T-helper 17 cell (primary cell): ENCODE results near the gene CMTM1. TPM values are rescaled to one million over a fixed set of nuclear protein-coding genes. Genes with fewer than 3 reads are reported as not detected.

Source experiments
- ATAC-seq: fragments of 150-1000 bp; cut with Tn5 transposase; 2 replicates; pipeline ENCODE4 v1.10.0; 2021; ENCODE audit warnings: mild to moderate bottlenecking, moderate library complexity
- DNase-seq, 3 donors: peaks; one replicate each; pipeline versions ENCODE4 v3.0.0 to v3.0.0-alpha.2; 2020 to 2021
- H3K9me3 ChIP-seq: one replicate; pipeline ENCODE4 v1.7.0; 2013; ENCODE audit warnings: low read length, mild to moderate bottlenecking; ENCODE audit not compliant: control insufficient read depth, poor library complexity, severe bottlenecking
- H3K27ac Mint-ChIP-seq: one replicate; pipeline ENCODE4 v1.8.0; 2022; ENCODE audit warnings: mild to moderate bottlenecking, moderate library complexity, mixed read lengths
- H3K27me3 Mint-ChIP-seq: one replicate; pipeline ENCODE4 v1.8.0; 2022; ENCODE audit warnings: mixed read lengths
- H3K36me3 Mint-ChIP-seq: one replicate; pipeline ENCODE4 v1.8.0; 2022; ENCODE audit warnings: low read depth, mixed read lengths
- H3K4me1 Mint-ChIP-seq: one replicate; pipeline ENCODE4 v1.8.0; 2022; ENCODE audit warnings: mild to moderate bottlenecking, mixed read lengths
- H3K4me3 Mint-ChIP-seq: one replicate; pipeline ENCODE4 v1.8.0; 2022; ENCODE audit warnings: mild to moderate bottlenecking, moderate library complexity, mixed read lengths
- total RNA-seq, 4 donors: library from RNA in 2 of 4; stranded (reverse) in 2 of 4; gene quantifications; one replicate each; pipeline ENCODE4 v1.2.3 and lab custom pipeline; 2022 to 2026

Gene CMTM1
- total RNA-seq (1 to 10 TPM; 3.3 to 3.6 TPM), total RNA-seq (lab: John Stamatoyannopoulos, UW) (0.38 to 4.6 reads per million in 2 donors)

DNA sequence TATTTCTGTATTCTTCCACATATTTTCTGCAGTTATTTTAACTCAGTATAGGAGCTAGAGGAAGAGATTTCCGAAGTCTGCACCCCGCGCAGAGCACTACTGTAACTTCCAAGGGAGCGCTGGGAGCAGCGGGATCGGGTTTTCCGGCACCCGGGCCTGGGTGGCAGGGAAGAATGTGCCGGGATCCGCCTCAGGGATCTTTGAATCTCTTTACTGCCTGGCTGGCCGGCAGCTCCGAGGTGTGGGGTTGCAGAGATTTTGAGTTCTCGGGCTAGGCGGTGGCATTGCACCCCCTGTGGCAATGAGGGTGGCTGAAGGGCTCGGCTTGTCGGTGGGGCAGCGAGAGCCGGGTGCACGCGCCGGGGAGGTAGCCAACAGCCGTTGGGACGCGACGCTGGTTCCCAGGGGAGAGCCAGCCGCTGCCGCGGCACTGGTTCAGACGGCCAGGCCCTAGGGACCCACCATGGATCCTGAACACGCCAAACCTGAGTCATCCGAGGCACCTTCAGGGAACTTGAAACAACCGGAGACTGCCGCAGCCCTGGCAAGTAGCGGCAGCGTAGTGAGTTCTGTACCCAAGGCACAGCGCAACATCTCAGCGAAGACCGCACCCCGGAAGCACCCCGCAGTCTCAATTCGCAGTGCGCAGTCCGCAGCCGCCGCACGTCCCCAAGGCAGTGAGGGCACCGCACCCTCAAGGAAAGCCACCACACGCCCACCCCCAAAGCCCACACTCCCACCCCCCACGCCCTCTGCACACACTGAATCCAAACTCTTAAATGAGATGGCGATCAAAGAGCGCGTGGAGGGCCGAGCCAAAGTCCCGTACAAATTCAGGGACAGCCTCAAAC lies at the start of gene CMTM1:
Gene CMTM1, plus strand, starts transcription at position 389 of the 851 bp plus-strand sequence. Its CDS starts 75 bp downstream, at position 464.
- DNase-seq (no peak), ATAC-seq (no peak)
- Mint-ChIP-seq H3K36me3 (peaks cover 4% of the 10 kb centered on the region), H3K4me3 (no peak within 1 kb of the TSS), H3K4me1 (peaks cover 28% of the 10 kb centered on the region), H3K27ac (peak within 1 kb of the TSS; percentile 95), H3K27me3 (no peaks in the 10 kb centered on the region)
- no peaks in the 10 kb centered on the region for H3K9me3 ChIP-seq

DNA sequence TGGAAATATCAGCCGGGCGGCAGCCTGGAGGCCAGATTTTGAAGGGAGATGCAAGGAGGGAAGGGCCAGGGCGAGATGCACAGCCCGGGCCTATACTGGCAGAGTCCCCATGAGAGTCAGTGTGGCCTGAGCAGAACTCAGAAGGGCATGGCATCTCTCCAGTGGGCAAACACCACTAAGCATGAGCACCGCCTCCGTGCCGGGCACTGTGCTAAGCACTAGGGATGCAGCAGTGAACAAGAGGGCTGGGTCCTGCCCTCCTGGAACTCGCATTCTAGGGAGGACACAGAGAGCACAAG lies 49.8 kb upstream of the CMTM1 start:
- peaks cover 55% of the 10 kb centered on the region for H3K4me1 Mint-ChIP-seq
- no peaks in the 10 kb centered on the region for H3K36me3 Mint-ChIP-seq
- ATAC-seq (no peak), DNase-seq (no peak)
- H3K9me3 ChIP-seq = no peaks in the 10 kb centered on the region
- peak overlapping the region; percentile 80 for H3K4me3 Mint-ChIP-seq
- peak overlapping the region; percentile 98 for H3K27ac Mint-ChIP-seq
- H3K27me3 Mint-ChIP-seq = no peaks in the 10 kb centered on the region

DNA sequence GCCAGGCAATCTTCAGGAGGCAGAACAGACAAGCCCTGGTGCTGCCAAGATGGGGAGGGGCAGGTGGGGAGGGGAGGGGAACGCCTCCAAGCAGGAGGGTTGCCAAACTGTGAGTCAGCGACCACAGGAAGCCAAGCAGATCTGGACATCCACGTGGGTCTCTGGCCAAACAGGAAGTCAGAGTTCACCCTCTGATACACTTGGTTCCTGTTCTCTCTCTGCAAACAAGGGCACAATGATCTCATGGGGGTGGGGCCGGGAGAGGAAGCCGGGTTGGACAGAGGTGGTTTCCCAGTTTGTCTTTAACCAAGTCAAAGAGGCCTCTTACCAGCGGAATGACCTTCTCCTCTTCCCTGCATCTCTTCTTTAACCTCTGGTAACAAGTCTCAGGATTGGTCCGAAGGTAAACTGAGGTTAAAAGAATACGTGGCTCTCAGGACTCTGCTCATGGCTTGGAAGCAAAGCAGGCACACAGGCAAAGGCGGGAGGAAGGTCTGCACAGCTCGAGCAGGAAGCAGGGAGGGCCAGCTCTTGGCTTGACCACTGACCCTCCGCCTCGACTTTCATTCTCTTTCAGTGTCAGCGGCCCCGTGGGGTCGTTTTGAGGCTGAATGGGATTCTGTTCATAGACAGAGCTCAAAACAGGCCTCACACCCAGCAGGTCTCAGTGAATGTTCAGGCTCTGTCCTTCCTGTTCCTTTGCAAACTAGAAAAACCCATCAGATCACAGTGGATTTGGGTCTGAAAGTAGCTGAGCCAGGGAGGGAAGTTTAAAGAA lies 49.2 kb upstream of the CMTM1 start:
- ATAC-seq (peak; percentile 88), DNase-seq (peak; percentile 37 to 70 (median 55))
- no peaks in the 10 kb centered on the region for H3K27me3 Mint-ChIP-seq
- peak overlapping the region; percentile 80 for H3K4me3 Mint-ChIP-seq
- no peaks in the 10 kb centered on the region for H3K9me3 ChIP-seq
- peaks cover 58% of the 10 kb centered on the region for H3K4me1 Mint-ChIP-seq
- peak overlapping the region; percentile 98 for H3K27ac Mint-ChIP-seq
- H3K36me3 Mint-ChIP-seq = no peaks in the 10 kb centered on the region

DNA sequence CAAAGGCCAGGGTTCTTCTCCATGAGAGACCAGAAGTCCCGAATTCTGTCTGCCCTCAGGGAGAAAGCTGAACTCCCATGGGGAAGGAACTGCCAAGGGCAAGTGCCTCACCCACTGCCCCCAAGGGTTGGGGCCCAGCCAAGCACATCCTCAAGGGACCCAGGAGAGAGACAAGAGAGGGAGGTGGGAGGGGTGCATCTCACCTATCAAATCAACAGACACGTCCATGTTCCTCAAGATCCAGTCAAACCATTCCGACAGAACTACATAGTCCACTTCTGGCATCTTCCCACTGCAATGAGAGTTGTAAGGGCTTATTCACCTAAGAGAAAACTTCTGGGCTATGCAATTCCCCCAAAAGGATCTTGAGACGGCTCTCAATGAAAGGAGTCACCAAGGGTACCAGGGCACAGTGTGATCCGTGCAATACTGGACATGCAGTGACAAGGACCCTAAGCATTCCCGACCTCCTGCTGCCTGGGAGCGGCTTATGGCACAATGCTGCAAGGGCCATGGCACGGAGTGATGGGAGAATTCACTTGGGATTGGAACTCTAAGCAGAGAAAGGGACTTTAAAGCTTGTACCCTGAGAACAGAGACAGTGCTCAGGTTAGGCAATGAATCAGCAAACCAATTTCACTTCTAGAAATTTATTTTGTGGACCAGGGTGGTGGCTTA lies 48.5 kb upstream of the CMTM1 start:
- no peaks in the 10 kb centered on the region for H3K9me3 ChIP-seq
- no peak for ATAC-seq
- DNase-seq = no peak
- peak overlapping the region; percentile 80 for H3K4me3 Mint-ChIP-seq
- peak overlapping the region; percentile 98 for H3K27ac Mint-ChIP-seq
- no peaks in the 10 kb centered on the region for H3K36me3 Mint-ChIP-seq
- peaks cover 65% of the 10 kb centered on the region for H3K4me1 Mint-ChIP-seq
- H3K27me3 Mint-ChIP-seq = no peaks in the 10 kb centered on the region

DNA sequence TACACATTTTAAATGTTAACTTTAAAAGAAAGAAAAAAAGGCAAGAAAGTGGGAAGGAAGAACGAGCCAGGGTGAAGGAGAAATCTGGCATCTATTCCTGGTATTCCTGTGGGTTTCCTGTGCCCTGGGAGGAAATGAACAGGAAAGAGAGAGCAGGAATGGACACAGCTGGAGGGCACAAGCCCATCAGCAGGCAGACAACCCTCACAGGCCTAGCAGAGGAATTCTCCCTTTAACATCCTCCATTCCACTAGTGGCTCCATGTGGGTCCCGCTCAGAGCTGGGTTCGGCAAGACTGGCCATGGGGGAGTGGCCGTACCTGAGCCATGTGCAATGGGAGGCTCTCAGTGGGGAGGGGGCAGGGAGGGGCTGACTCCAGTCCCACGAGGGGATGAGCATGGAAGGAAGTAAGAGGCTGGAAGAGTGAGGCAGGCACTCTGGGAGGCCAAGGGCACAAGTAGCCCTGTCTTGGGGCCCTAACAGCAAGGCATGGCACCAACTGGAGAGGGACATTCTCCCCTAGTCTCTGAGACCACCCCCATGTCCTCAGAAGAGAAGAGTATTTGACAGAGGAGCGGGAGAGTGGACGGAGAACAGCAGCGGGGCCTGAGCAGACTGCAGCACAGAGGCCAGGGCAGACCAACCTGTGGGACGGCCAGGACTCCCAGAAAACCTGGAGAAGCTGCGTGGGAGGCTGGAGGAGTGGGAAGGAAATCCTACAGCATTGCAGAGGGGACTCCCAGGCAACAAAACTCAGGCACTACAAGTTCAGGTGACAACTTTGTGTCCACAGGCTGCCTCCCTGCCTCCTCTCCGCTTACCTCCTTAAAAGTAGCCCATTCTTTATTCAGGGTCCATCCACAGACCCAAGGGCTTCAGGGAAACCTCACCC lies 46.5 kb upstream of the CMTM1 start:
- Mint-ChIP-seq H3K27ac (peak overlapping the region; percentile 96), H3K4me1 (peaks cover 76% of the 10 kb centered on the region), H3K27me3 (no peaks in the 10 kb centered on the region), H3K4me3 (no peak overlapping the region), H3K36me3 (no peaks in the 10 kb centered on the region)
- DNase-seq (no peak), ATAC-seq (no peak)
- H3K9me3 ChIP-seq = no peaks in the 10 kb centered on the region

GRCh38 chr16:66520406-66521170 lies 45.7 kb upstream of the CMTM1 start:
- no peaks in the 10 kb centered on the region for H3K27me3 Mint-ChIP-seq
- peak overlapping the region; percentile 96 for H3K27ac Mint-ChIP-seq
- peak overlapping the region; percentile 88 for H3K4me3 Mint-ChIP-seq
- no peak for ATAC-seq
- DNase-seq = no peak
- H3K36me3 Mint-ChIP-seq = no peaks in the 10 kb centered on the region
- no peaks in the 10 kb centered on the region for H3K9me3 ChIP-seq
- H3K4me1 Mint-ChIP-seq = peaks cover 74% of the 10 kb centered on the region

DNA sequence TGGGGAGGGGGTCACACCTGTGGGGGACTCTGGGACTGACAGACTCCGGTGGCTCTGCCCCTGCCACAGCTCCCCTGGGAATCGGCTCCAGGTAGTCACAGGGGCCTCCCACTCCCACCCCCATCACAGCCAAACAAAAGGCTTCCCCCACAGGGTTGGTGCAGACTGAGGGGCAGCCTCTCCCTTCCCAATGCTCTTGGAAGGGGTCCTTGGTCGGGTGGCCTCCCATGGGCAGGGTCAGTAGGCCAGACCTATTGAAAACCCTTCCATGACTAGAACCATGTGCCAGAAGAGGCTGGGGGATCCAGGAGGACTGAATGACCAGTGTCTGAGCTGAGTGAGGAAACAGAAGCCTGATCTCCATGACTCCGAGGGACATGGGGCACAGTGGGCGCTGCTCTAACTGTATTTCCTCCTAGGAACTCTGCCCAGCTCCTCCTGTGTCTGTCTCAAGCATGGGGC lies 45.0 kb upstream of the CMTM1 start:
- H3K9me3 ChIP-seq = no peaks in the 10 kb centered on the region
- H3K4me3 Mint-ChIP-seq = peak overlapping the region; percentile 88
- H3K36me3 Mint-ChIP-seq = no peaks in the 10 kb centered on the region
- H3K27ac Mint-ChIP-seq = peak overlapping the region; percentile 96
- H3K4me1 Mint-ChIP-seq = peaks cover 74% of the 10 kb centered on the region
- ATAC-seq (no peak), DNase-seq (no peak)
- no peaks in the 10 kb centered on the region for H3K27me3 Mint-ChIP-seq

GRCh38 chr16:66521951-66522771 lies 44.1 kb upstream of the CMTM1 start:
- peak overlapping the region; percentile 96 for H3K27ac Mint-ChIP-seq
- DNase-seq (peak; percentile 42 to 77 (median 48)), ATAC-seq (peak; percentile 80)
- no peaks in the 10 kb centered on the region for H3K9me3 ChIP-seq
- H3K36me3 Mint-ChIP-seq = no peaks in the 10 kb centered on the region
- peaks cover 66% of the 10 kb centered on the region for H3K4me1 Mint-ChIP-seq
- no peaks in the 10 kb centered on the region for H3K27me3 Mint-ChIP-seq
- peak overlapping the region; percentile 88 for H3K4me3 Mint-ChIP-seq

DNA sequence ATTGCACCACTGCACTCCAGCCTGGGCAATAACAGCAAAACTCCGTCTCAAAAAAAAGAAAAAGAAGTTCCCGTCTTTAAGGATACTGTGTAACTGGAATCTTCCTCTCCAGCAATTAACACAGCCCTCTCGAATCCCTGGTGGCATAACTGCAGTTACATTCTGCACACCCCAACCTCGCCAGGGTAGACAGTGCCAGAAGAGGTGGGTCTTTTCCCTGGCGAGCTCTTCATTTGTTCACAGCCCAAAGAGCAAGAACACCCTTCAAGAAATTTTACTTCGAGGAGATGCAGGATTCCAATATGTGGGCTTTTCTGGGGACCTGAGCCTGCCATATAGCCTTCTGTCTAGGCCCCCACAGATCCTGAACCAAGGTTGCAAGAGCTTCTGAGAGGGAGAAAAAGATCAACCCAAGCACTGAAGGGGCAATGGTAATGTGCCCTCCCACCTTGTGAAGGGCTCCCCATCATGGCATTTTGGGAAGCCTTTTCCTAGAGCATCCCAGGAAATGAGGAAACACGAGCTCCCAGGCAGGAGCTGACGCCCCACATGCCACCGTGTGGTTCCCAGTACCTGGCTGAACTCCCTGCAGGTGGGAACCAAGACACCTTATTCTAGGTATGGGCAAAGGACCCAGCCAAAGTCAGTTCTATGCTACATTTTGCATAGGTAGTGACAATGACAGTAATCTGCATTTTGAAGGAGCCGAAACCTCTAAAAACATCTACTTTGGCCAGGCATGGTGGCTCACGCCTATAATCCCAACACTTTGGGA lies 43.2 kb upstream of the CMTM1 start:
- no peaks in the 10 kb centered on the region for H3K9me3 ChIP-seq
- no peaks in the 10 kb centered on the region for H3K27me3 Mint-ChIP-seq
- DNase-seq = no peak
- no peak for ATAC-seq
- peaks cover 62% of the 10 kb centered on the region for H3K4me1 Mint-ChIP-seq
- H3K27ac Mint-ChIP-seq = peak overlapping the region; percentile 96
- no peaks in the 10 kb centered on the region for H3K36me3 Mint-ChIP-seq
- peak overlapping the region; percentile 88 for H3K4me3 Mint-ChIP-seq

- H3K4me3 Mint-ChIP-seq = peak overlapping the region; percentile 88
- no peaks in the 10 kb centered on the region for H3K9me3 ChIP-seq
- peaks cover 64% of the 10 kb centered on the region for H3K4me1 Mint-ChIP-seq
- ATAC-seq (peak; percentile 63), DNase-seq (no peak)
- H3K36me3 Mint-ChIP-seq = no peaks in the 10 kb centered on the region
- H3K27me3 Mint-ChIP-seq = no peaks in the 10 kb centered on the region
- H3K27ac Mint-ChIP-seq = peak overlapping the region; percentile 96
Measured at GRCh38 chr16:66523861-66524354, 42.3 kb upstream of the CMTM1 start.
